GM19452 (cell line): ENCODE measurements around the gene BZW2.

Experiments
- ATAC-seq: cut with Tn5 transposase; IDR thresholded peaks from one replicate; pipeline ENCODE4 v1.9.1; 2021; ENCODE audit not compliant: unreplicated experiment

Gene BZW2

GRCh38 chr7:16645593-16646471, at the start of gene BZW2, which contains the start of gene ANKMY2:
BZW2 (plus strand) TSS chr7:16646181; CDS start chr7:16665444, 19,263 bp downstream.
ANKMY2 (minus strand) TSS chr7:16645754; CDS start chr7:16645573, 181 bp downstream.
- ATAC-seq: peak; percentile 98

- no peak for ATAC-seq
Measured at GRCh38 chr7:16598015-16598414, 48.0 kb upstream of the BZW2 start.

GRCh38 chr7:16599860-16600259, 46.1 kb upstream of the BZW2 start:
- no peak for ATAC-seq

- ATAC-seq: no peak
Measured at GRCh38 chr7:16603633-16604032, 42.3 kb upstream of the BZW2 start.

DNA sequence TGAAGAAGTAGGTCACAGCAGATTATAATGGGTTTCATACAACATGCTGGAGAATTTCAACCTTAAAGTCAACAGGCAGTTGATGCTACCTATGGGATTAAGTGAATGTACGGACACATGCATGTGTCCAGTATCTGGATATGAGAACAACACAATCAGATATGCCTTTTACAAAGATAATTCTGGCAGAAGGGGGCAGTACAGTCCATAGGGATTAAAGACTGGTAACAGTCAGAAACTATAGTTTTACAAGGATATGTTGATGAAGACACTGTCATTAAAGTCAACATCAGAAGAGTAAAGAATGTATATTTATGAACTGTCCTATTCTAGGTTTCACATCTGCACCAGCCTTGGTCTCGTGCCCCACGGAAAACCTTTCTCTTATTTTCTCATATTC, 41.9 kb upstream of the BZW2 start:
- ATAC-seq: no peak

GRCh38 chr7:16606704-16607103, 39.3 kb upstream of the BZW2 start:
- ATAC-seq: no peak

DNA sequence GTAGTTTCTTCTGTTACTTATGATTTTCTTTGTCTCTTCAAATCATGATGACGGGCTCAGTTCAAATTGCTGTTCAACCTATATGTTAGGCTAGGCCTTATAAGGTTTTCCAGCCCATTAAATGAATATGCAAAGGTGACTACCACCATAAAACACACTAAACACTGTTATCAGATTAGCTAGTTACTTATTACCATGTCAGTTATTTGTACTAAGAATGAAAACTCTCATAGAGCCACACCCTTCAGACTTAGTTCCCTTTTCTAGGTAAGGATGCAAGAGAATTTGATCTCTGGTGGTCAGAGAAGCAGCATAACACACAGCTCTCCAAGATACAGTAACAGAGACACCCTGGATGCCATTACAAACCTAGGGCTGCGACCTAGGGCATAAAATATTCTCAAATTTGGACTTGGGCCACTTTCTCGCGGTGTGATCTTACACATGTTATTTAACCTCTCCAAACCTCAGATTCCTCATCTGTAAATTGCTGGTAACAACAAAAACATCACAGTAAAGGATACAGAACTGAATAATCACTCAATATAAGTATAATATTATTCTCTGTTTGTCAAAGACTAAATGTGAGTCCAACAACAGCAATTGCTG, 36.0 kb upstream of the BZW2 start:
- ATAC-seq: peak; percentile 78

DNA sequence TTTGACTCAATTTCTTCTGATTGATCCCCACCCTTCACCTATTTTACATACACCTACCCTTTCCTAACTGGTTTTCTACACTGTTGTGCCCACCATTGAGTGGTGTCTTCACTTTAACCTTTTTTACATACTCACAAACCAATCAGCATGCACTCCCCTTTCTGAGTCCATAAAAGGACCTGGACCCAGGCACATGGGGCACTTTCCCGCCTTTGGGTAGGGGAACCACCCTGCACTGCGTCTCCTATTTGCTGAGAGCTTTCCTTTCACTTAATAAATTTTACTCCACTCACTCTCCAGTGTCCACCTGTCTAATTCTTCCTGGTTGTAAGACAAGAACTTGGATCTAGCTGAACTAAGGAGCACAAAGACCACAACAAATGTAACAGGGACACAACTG, 34.3 kb upstream of the BZW2 start:
- no peak for ATAC-seq

DNA sequence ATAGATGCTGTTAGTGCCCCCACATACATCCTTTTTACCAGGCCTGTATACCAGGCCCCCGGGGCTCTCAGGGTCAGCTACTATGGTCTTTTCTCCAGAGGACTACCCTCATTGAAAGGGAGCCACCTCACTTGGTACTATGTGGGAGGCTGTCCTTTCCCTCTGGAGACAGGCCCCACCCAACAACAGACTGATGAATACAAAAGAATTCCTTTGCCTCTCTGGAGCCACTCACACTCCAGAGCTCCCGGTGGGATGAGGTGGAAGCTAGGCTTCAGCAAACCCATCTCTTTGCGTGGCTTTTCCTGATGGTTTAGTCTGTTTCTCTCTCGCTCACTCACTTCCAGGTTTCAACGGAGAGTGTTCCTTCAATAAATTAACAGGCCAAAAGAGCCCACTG, 30.8 kb upstream of the BZW2 start:
- ATAC-seq: no peak

DNA sequence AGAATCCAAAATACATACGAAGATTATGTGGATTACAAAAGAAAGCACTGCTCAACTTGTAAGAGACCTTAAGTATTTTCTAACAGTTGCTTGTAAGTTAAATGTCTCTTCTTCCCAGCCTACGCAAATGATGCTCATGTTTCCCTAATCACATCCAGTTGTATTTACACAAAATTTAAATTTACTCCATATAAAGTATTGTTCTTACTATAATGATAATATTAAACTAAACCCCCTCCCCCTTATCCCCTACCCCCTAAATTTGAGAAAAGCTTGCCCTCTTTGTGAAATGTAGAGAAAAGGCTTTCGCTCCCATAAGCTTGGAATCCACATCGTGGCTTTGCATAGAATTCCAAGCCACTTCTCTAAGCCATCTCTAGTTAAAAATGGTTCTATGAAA, 29.9 kb upstream of the BZW2 start:
- ATAC-seq: no peak

GRCh38 chr7:16616542-16616941, 29.4 kb upstream of the BZW2 start:
- ATAC-seq: no peak

GRCh38 chr7:16619979-16620408, 26.0 kb upstream of the BZW2 start:
- peak; percentile 87 for ATAC-seq

DNA sequence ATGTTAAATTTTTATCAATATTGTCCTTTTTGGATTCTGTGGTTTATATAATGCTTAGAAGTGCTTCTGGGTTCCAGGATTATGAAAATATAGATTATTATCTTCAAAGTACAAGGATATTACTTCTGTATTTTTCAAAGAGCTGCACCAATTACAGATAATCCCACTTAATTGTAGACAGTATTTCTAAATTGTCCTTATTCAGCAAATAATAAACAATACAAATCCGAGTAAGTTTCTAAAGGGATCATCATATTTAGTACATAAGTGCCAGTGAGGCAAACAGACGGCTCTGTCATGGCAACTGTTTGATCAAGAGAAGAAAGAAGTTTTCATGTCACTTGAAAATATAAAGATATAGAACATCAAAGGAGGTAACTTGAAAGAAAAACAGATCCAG, 19.6 kb upstream of the BZW2 start:
- no peak for ATAC-seq

DNA sequence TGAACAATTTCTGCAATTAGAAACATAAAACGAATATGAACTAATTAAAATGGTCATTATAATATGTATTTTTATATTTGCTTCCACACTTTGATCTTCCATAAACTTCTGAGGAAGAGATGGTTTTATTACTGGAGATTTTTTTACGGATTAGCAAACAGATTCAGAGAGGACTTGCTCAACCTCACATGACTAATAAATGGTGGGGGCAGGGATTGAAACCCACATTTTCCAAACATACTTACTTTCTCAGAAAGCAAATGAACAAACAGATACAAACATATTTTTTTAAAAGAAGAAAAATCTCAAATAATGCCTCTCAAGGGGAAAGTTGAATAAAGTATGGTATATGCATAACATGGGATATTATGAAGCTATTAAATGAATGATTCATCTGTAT, 18.7 kb upstream of the BZW2 start:
- no peak for ATAC-seq

DNA sequence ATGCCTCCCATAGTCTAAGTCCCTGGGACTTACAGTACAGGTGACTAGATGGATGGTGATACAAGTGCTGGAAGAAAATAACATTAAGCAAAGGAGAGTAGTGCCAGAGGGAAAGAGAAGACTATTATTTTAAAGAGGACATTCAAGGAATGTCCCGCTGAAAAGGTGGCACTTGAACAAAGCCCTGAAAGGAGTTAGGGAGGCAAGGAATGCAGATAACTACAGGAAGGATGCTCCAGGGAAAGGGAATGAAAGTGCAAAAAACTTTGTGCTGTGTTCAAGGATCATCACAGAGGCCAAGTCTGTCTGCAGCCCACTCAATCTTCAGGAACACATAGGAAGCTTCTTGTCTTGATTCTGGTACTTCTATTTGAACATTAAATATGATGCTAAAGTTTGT, 15.3 kb upstream of the BZW2 start:
- ATAC-seq: no peak

GRCh38 chr7:16634271-16634738, 11.7 kb upstream of the BZW2 start:
- ATAC-seq: no peak

DNA sequence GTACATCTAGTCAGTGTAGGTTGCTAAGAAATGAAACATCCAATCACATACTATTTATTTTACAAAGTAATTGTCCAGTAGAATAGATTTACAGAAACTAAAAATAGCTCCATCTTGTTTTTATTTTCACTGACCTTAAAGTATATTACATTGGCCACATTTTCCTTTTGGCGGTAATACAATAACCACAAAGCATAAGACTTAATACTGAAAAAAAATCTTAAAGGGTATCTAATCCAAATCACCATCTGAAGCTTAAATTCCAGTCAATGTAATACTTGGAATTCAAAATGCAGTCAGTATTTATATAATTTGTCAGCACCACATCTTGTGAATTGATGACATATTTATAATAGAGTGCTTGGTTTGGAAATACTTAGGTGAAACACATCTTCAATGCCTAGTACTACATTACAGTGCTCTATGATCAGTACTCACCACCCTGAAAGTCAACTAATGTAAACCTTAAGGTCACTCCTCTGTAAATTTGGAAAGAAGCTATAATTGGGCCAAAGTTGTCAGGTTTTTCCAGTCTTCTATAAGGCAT, 9.4 kb upstream of the BZW2 start:
- no peak for ATAC-seq

- no peak for ATAC-seq
Measured at GRCh38 chr7:16637379-16637778, 8.6 kb upstream of the BZW2 start.

GRCh38 chr7:16638282-16639280, 7.4 kb upstream of the BZW2 start:
- no peak for ATAC-seq

GRCh38 chr7:16644157-16644556, 1.8 kb upstream of the BZW2 start:
- ATAC-seq: no peak
